HepG2 (cell line): ENCODE measurements around the gene TPST2. TPM values are rescaled to one million over a fixed set of nuclear protein-coding genes. Genes with fewer than 3 reads are reported as not detected.

Experiments used
- ETV5 ChIP-seq: IDR thresholded peaks from 2 replicates; pipeline ENCODE4 v1.6.1; 2018; ENCODE audit warnings: missing biosample characterization, missing genetic modification reagents, inconsistent platforms, borderline replicate concordance
- GPN1 ChIP-seq: sonication (generic); formaldehyde crosslinking; IDR thresholded peaks from 2 replicates; pipeline ENCODE4 v1.5.1; 2020; ENCODE audit warnings: missing genetic modification reagents, borderline replicate concordance
- PLRG1 ChIP-seq: fragments of 450-650 bp; conservative IDR thresholded peaks from 2 replicates; pipeline ENCODE4 v1.6.1; 2016
- ZFX ChIP-seq: sonication (generic); formaldehyde crosslinking; IDR thresholded peaks from 2 replicates; pipeline ENCODE4 v1.4.0; 2020; ENCODE audit warnings: mild to moderate bottlenecking, low read depth, missing genetic modification reagents, moderate library complexity
- ZFYVE20 ChIP-seq: sonication (generic); formaldehyde crosslinking; IDR thresholded peaks from 2 replicates; pipeline ENCODE4 v1.8.0; 2023; ENCODE audit warnings: low read depth, mild to moderate bottlenecking, moderate library complexity, missing genetic modification reagents, borderline replicate concordance
- ZNF343 ChIP-seq: sonication (generic); formaldehyde crosslinking; IDR thresholded peaks from 2 replicates; pipeline ENCODE4 v1.4.0; 2020; ENCODE audit warnings: mild to moderate bottlenecking, missing genetic modification reagents
- ZNF484 ChIP-seq: sonication (generic); formaldehyde crosslinking; IDR thresholded peaks from 2 replicates; pipeline ENCODE4 v1.5.1; 2020; ENCODE audit warnings: mild to moderate bottlenecking, low read depth, missing genetic modification reagents, borderline replicate concordance
- ZNF562 ChIP-seq: sonication (generic); formaldehyde crosslinking; IDR thresholded peaks from 2 replicates; pipeline ENCODE4 v1.8.0; 2022; ENCODE audit warnings: missing genetic modification reagents, borderline replicate concordance
- ZNF768 ChIP-seq: sonication (generic); formaldehyde crosslinking; IDR thresholded peaks from 2 replicates; pipeline ENCODE4 v1.4.0; 2020; ENCODE audit warnings: missing genetic modification reagents
- polyA plus RNA-seq, 8 experiments: library from polyadenylated mRNA; depleted of rRNA in 3 of 8; stranded (reverse) in 7 of 8; unstranded in 1 of 8; fragments of >200 nt; fragmentation: Illumina TruSeq in 4 of 8; extraction: Trizol in 4 of 8; gene quantifications; 2 replicates each; pipeline versions ENCODE4 v1.2.1 to v1.2.3, GENCODE V29; 2011 to 2016; ENCODE audit warnings: low read depth in 4 of 8, missing spikeins in 1 of 8, mixed read lengths in 1 of 8; ENCODE audit not compliant: insufficient read depth in 1 of 8
- total RNA-seq, 5 experiments: library from RNA; depleted of rRNA; stranded (reverse); fragments of >200 nt; fragmentation: Illumina TruSeq; extraction: Trizol; gene quantifications; 2 replicates each; pipeline ENCODE4 v1.2.3, GENCODE V29; 2016; ENCODE audit warnings: low read depth in 1 of 5
- TF ChIP-seq, protein P1 (sequence below): sonication (generic); formaldehyde crosslinking; IDR thresholded peaks from 2 replicates; pipeline ENCODE4 v1.4.0; 2020; ENCODE audit warnings: mild to moderate bottlenecking, missing genetic modification reagents
- TF ChIP-seq, protein P2 (sequence below): sonication (generic); formaldehyde crosslinking; IDR thresholded peaks from 2 replicates; pipeline ENCODE4 v1.4.0; 2020; ENCODE audit warnings: missing genetic modification reagents
- TF ChIP-seq, protein P3 (sequence below): sonication (generic); formaldehyde crosslinking; IDR thresholded peaks from 2 replicates; pipeline ENCODE4 v1.4.0; 2020; ENCODE audit warnings: missing genetic modification reagents
- TF ChIP-seq, protein P4 (sequence below): sonication (generic); formaldehyde crosslinking; IDR thresholded peaks from 2 replicates; pipeline ENCODE4 v1.4.0; 2020; ENCODE audit warnings: missing genetic modification reagents, borderline replicate concordance
- TF ChIP-seq, protein P5 (sequence below): sonication (generic); formaldehyde crosslinking; IDR thresholded peaks from 2 replicates; pipeline ENCODE4 v1.5.0; 2020; ENCODE audit warnings: mild to moderate bottlenecking, missing genetic modification reagents, borderline replicate concordance
- TF ChIP-seq, protein P6 (sequence below): sonication (generic); formaldehyde crosslinking; IDR thresholded peaks from 2 replicates; pipeline ENCODE4 v1.4.0; 2020; ENCODE audit warnings: mild to moderate bottlenecking, missing genetic modification reagents
- TF ChIP-seq, protein P7 (sequence below): sonication (generic); formaldehyde crosslinking; IDR thresholded peaks from 2 replicates; pipeline ENCODE4 v1.8.1; 2023; ENCODE audit warnings: mild to moderate bottlenecking, inconsistent platforms, moderate library complexity, missing genetic modification reagents, borderline replicate concordance

The TPST2 gene
- total and polyA plus RNA-seq, 2 of the 13 experiments (the other 11 are each of a cell fraction or from before 2014, with no cell fraction given), result 15.2 to 23.8 TPM

DNA sequence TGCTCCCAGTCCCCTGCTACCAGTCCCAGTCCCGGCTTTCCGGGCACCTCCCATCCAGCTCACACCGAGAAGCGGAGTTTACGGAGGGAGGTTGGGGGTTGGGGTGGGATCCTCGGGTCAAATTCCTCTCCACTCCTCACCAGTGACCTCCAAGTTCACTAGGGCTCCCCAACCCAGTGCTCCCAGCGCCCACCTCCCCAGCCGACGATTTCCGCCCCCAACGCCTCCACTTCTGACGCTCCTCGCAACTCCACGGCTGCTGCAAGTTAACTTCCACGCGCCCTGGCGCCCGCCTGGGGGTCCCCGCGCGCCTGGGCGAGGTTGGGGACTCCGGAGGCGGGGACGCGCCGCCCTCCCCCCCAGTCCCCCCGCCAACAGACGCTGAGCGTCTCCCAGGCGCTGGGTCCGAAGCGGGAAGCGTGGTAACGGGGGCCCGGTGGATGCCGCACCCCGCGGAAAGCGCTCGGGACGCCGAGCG is 526 bp downstream of the TPST2 start (continued):
- TF ChIP-seq, protein P1, sequence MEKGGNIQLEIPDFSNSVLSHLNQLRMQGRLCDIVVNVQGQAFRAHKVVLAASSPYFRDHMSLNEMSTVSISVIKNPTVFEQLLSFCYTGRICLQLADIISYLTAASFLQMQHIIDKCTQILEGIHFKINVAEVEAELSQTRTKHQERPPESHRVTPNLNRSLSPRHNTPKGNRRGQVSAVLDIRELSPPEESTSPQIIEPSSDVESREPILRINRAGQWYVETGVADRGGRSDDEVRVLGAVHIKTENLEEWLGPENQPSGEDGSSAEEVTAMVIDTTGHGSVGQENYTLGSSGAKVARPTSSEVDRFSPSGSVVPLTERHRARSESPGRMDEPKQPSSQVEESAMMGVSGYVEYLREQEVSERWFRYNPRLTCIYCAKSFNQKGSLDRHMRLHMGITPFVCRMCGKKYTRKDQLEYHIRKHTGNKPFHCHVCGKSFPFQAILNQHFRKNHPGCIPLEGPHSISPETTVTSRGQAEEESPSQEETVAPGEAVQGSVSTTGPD (CRISPR knock-in tag), result no peak
- TF ChIP-seq, protein P2, sequence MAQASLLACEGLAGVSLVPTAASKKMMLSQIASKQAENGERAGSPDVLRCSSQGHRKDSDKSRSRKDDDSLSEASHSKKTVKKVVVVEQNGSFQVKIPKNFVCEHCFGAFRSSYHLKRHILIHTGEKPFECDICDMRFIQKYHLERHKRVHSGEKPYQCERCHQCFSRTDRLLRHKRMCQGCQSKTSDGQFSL (CRISPR knock-in tag), result no peak
- TF ChIP-seq, protein P3, sequence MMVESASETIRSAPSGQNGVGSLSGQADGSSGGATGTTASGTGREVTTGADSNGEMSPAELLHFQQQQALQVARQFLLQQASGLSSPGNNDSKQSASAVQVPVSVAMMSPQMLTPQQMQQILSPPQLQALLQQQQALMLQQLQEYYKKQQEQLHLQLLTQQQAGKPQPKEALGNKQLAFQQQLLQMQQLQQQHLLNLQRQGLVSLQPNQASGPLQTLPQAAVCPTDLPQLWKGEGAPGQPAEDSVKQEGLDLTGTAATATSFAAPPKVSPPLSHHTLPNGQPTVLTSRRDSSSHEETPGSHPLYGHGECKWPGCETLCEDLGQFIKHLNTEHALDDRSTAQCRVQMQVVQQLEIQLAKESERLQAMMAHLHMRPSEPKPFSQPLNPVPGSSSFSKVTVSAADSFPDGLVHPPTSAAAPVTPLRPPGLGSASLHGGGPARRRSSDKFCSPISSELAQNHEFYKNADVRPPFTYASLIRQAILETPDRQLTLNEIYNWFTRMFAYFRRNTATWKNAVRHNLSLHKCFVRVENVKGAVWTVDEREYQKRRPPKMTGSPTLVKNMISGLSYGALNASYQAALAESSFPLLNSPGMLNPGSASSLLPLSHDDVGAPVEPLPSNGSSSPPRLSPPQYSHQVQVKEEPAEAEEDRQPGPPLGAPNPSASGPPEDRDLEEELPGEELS (CRISPR knock-in tag), result no peak
- TF ChIP-seq ZNF484 (CRISPR knock-in tag), result no peak
- no peak for TF ChIP-seq PLRG1
- no peak for TF ChIP-seq ZFYVE20 (CRISPR knock-in tag)
- TF ChIP-seq, protein P4, sequence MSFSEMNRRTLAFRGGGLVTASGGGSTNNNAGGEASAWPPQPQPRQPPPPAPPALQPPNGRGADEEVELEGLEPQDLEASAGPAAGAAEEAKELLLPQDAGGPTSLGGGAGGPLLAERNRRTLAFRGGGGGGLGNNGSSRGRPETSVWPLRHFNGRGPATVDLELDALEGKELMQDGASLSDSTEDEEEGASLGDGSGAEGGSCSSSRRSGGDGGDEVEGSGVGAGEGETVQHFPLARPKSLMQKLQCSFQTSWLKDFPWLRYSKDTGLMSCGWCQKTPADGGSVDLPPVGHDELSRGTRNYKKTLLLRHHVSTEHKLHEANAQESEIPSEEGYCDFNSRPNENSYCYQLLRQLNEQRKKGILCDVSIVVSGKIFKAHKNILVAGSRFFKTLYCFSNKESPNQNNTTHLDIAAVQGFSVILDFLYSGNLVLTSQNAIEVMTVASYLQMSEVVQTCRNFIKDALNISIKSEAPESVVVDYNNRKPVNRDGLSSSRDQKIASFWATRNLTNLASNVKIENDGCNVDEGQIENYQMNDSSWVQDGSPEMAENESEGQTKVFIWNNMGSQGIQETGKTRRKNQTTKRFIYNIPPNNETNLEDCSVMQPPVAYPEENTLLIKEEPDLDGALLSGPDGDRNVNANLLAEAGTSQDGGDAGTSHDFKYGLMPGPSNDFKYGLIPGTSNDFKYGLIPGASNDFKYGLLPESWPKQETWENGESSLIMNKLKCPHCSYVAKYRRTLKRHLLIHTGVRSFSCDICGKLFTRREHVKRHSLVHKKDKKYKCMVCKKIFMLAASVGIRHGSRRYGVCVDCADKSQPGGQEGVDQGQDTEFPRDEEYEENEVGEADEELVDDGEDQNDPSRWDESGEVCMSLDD (CRISPR knock-in tag), result 0 out of 2 replicates have a peak, but pooled peaks have one; percentile 40
- TF ChIP-seq, protein P5, sequence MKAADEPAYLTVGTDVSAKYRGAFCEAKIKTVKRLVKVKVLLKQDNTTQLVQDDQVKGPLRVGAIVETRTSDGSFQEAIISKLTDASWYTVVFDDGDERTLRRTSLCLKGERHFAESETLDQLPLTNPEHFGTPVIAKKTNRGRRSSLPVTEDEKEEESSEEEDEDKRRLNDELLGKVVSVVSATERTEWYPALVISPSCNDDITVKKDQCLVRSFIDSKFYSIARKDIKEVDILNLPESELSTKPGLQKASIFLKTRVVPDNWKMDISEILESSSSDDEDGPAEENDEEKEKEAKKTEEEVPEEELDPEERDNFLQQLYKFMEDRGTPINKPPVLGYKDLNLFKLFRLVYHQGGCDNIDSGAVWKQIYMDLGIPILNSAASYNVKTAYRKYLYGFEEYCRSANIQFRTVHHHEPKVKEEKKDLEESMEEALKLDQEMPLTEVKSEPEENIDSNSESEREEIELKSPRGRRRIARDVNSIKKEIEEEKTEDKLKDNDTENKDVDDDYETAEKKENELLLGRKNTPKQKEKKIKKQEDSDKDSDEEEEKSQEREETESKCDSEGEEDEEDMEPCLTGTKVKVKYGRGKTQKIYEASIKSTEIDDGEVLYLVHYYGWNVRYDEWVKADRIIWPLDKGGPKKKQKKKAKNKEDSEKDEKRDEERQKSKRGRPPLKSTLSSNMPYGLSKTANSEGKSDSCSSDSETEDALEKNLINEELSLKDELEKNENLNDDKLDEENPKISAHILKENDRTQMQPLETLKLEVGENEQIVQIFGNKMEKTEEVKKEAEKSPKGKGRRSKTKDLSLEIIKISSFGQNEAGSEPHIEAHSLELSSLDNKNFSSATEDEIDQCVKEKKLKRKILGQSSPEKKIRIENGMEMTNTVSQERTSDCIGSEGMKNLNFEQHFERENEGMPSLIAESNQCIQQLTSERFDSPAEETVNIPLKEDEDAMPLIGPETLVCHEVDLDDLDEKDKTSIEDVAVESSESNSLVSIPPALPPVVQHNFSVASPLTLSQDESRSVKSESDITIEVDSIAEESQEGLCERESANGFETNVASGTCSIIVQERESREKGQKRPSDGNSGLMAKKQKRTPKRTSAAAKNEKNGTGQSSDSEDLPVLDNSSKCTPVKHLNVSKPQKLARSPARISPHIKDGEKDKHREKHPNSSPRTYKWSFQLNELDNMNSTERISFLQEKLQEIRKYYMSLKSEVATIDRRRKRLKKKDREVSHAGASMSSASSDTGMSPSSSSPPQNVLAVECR (CRISPR knock-in tag), result peak; percentile 51; the same call in 1 of the 2 replicates
- TF ChIP-seq ZNF768 (CRISPR knock-in tag), result no peak
- no peak for TF ChIP-seq GPN1 (CRISPR knock-in tag)
- TF ChIP-seq ETV5 (CRISPR knock-in tag), result no peak
- TF ChIP-seq, protein P6, sequence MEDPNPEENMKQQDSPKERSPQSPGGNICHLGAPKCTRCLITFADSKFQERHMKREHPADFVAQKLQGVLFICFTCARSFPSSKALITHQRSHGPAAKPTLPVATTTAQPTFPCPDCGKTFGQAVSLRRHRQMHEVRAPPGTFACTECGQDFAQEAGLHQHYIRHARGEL, result no peak
- TF ChIP-seq ZFX (CRISPR knock-in tag), result no peak; the same call in 1 of the 2 replicates
- TF ChIP-seq ZNF343 (CRISPR knock-in tag), result no peak
- no peak for TF ChIP-seq ZNF562
- TF ChIP-seq, protein P7, sequence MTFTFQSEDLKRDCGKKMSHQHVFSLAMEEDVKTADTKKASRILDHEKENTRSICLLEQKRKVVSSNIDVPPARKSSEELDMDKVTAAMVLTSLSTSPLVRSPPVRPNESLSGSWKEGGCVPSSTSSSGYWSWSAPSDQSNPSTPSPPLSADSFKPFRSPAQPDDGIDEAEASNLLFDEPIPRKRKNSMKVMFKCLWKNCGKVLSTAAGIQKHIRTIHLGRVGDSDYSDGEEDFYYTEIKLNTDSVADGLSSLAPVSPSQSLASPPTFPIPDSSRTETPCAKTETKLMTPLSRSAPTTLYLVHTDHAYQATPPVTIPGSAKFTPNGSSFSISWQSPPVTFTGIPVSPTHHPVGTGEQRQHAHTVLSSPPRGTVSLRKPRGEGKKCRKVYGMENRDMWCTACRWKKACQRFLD (CRISPR knock-in tag), result no peak
